Measurements from ENCODE around the gene MOB3B.
"Not testable (repeated sequence)": the region's sequence is repeated elsewhere in the genome, so short reads cannot be mapped to it uniquely, and the experiment has no call there.

The MOB3B gene

DNA sequence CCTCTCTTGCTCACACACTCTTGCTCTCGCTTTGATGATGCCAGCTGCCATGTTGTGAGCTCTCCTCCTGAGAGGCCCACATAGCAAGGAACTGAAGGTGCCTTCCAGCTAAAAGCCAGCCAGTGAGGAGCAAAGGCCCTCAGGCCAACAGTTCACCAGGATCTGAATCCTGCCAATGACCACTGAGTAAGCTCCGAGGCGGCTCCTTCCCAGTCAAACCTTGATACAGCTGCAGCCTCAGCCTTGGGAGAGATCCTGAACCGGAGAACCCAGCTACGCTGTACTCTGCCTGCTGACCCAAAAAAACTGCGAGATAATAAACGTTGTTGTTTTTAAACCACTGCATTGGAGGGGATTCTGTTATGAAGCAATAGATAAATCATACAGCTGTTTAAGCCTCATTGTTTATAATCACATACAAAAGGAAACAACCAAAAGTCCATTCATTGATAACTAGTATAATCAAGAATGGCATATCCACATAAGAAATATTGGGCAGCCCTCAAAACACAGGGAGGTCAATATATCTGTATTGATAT is 54.5 kb downstream of the MOB3B start:
- no peak for DNase-seq (ENCODE audit: low spot score)

GRCh38 chr9:27474305-27474704 is 55.3 kb downstream of the MOB3B start:
- DNase-seq (ENCODE audit: low spot score) = no peak

- peak; percentile 12 for DNase-seq (ENCODE audit: low spot score)
These were observed 56.5 kb downstream of the MOB3B start for GRCh38 chr9:27473111-27473529.

DNA sequence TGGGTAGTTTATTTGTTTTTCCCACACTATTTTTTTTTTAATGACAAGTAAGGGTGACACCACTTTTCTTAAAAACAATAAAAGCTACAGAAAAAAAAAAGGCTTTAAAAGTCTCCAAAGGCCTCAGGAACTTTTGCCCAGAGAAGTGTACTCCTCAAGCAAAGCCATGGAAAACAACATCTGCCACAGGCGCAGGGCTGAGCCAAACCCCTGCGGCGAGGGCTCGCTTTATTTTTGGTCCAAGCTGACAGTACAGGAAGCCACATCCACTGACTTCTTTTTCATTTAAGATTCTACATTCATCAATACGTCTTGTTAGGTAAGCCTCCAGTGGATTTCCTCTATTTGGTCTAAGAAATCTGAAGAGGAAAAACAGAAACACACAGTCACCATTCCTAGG is 57.4 kb downstream of the MOB3B start:
- no peak for DNase-seq (ENCODE audit: low spot score)

DNA sequence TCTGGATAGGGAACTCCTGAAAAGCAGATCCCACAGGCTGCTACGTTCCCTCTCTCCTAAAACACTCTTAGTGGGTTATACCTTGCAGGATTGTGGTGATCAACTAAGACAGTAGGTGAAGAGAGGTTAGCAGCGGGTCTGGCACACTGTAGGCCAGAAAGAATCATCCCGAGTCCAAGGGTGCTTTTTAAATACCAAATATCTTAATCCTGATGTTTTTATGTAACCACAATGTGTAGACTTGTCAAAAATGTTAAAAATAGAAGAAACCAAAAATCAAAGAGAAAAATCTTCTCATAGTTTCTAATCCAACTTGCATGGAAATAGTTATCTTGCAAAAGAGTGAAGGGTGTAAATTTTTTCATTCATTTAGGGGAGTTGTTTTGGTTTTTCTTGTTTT is 57.8 kb downstream of the MOB3B start:
- DNase-seq (ENCODE audit: low spot score) = no peak

GRCh38 chr9:27471366-27471765 is 58.2 kb downstream of the MOB3B start:
- DNase-seq (ENCODE audit: low spot score) = no peak

GRCh38 chr9:27470291-27470856 is 59.2 kb downstream of the MOB3B start:
- DNase-seq (ENCODE audit: low spot score) = no peak

DNA sequence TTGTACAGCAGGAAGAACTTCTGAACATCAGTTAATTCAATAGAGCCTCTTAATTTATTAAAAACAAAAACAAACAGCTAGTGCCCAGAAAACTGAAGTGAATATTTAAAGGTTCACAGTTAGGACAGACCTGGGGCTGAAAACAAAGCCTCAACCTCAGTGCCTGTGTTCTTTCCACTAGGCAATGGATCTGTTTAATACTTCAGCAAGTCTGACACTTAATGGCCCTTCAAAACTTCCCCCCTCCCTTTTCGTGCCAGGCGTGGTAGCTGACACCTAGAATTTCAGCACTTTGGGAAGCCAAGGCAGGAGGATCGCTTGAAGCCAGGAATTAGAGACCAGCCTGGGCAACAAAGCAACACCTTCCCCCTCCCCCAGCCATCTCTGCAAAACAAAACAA is 60.1 kb downstream of the MOB3B start:
- DNase-seq (ENCODE audit: low spot score) = no peak

GRCh38 chr9:27468462-27469110 is 61.0 kb downstream of the MOB3B start:
- no peak for DNase-seq (ENCODE audit: low spot score)

- no peak for DNase-seq (ENCODE audit: low spot score)
These were observed 61.6 kb downstream of the MOB3B start for GRCh38 chr9:27468000-27468399.

DNA sequence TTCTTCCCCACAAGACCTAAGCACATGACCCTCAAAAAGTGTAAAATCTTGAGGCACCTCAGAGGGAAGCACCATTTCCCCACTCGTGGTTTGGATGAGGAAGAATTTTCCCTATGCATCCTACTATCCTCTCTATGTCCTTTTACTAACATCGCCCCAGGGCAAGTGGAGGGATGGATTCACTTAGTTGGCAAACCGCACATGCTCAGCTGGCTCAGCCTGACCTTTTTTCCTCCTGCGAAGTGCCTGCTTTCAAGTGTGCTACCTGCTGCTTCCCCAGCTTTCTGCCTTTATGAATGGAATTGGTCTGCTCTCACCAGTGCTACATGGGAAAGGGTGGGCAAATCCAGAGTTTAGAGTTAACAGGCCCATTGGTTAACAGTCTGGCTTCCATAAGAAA is 62.1 kb downstream of the MOB3B start:
- no peak for DNase-seq (ENCODE audit: low spot score)

DNA sequence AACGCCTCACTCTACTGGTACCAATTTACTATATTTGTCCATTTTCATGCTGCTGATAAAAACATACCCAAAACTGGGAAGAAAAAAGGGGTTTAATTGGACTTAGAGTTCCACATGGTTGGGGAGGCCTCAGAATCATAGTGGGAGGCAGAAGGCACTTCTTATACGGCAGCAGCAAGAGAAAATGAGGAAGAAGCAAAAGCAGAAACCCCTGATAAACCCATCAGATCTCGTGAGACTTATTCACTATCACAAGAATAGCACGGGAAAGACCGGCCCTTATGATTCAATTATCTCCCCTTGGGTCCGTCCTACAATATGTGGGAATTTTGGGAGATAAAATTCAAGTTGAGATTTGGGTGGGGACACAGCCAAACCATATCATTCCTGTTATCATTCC is 63.1 kb downstream of the MOB3B start:
- DNase-seq (ENCODE audit: low spot score) = not testable (repeated sequence)

DNA sequence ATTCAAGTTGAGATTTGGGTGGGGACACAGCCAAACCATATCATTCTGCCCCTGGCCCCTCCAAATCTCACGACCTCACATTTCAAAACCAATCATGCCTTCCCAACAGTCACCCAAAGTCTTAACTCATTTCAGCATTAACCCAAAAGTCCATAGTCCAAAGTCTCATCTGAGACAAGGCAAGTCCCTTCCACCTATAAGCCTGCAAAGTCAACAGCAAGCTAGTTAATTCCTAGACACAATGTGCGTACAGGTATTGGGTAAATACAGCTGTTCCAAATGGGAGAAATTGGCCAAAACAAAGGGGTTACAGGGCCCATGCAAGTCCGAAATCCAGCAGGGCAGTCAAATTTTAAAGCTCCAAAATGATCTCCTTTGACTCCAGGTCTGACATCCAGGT is 64.7 kb downstream of the MOB3B start:
- not testable (repeated sequence) for DNase-seq (ENCODE audit: low spot score)

- no peak for DNase-seq (ENCODE audit: low spot score)
These were observed 66.8 kb downstream of the MOB3B start for GRCh38 chr9:27462846-27463245.

DNA sequence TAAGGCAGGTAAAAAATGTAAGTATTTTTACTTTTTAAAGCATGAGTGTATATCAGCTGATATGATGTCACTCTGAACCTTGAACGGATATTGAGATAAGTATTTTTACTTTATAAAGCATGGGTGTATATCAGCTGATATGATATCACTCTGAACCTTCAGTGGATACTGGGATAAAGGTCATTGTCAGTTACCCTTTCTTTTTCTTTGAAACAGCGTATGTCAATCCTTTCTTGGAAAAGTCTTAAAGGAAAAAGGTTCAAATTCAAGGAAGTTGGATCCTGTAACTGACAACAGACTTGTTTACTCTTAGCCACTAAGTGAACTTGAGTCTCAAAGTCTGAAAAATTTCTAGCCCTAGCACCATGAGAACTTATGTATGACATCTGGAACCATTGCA is 67.2 kb downstream of the MOB3B start:
- DNase-seq (ENCODE audit: low spot score) = no peak

DNA sequence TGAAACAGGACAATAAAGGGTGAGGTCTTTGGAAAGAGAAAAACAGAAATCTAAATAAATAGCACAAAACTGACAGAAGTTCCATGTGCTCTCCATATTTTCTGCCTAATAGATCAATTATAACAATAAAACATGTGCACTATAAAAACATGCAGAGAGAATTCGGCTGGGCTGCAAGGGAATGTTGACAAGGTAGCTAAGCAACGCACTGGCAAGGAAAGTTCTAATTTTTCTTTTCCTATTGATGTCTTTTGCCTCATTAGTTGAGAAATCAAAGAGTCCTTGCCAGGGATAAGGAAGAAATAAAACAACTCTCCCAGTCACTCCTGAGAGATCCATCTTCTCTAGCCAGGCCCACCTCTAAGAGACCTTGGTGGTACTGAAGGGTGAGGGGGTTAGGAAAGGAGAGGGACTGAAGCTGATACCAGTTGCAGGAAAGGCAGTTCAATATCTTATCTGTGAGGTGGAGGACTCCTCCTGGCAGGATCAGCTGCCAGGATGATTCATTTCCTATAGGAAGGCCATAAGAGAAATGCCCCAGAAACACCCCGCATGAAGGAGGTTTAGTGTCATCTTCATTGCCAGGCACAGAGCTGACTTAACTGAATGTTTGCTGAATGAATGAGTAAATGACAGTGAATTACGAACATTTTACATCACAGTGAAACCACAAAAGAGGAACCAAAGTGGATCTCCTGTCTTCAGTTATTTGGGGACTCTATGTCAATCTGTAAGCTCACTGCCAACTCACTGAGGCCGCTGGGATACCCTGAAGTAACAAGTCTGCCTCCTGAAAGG is 69.2 kb downstream of the MOB3B start:
- no peak for DNase-seq (ENCODE audit: low spot score)

GRCh38 chr9:27457445-27457844 is 72.2 kb downstream of the MOB3B start:
- no peak for DNase-seq (ENCODE audit: low spot score)

DNA sequence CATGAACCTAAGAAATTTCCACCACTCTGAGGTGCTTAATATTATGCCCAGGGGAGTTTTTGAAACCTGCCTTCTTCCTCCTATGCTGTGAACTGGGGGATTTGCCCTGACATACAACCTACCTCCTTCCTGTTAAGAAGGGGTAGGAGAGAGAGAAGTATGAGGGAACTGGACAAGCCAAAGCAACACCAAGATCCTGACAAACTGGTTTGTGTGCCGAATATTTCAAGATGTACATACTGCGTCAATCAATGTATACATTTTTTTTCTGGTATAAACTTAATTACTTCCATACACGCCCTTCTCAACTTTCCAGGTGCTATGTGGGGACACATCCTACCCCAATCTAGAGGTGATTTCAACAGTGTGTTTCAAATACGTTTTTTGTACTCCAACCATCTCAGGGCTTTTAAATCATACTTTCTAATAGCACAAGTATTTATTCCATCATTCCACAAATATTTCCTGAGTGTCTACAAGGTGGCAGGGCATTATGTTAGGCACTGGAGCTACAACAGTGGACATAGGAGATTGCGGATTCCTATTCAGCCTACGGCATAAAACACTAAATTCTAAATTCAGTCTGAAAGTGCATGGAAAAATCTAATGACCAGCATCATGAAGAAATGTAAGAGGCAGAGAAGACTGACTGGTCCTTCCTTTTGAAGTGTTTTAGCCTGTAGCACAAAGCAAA is 75.6 kb downstream of the MOB3B start:
- DNase-seq (ENCODE audit: low spot score) = no peak

DNA sequence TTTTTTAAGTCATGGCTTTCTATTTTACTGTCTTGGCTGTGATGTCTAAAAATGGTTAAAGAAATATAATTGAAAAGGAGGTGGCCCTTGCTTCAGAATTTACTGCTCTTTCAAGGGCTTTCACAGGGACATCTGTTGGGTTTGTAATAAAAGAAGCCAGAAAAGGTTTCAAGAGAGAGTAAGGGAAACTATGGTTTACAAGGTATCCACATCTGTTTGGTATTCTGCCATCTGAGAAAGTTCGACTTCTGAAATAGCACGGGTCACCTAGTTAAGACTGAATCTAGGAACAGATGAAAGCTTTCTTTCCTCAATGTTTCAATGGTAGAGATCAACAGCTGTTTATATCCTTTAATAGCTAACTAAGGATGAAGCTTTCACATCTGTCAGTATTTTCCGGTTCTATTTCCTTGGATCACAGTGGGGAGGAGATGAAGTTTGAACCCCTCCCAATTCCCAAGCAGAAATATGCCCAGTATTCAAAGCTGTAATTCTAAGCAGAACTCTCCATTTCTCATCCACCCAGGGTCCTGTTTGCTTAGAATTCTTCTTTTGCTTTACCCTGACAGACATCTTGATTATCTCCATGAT is 78.3 kb downstream of the MOB3B start:
- no peak for DNase-seq (ENCODE audit: low spot score)

DNA sequence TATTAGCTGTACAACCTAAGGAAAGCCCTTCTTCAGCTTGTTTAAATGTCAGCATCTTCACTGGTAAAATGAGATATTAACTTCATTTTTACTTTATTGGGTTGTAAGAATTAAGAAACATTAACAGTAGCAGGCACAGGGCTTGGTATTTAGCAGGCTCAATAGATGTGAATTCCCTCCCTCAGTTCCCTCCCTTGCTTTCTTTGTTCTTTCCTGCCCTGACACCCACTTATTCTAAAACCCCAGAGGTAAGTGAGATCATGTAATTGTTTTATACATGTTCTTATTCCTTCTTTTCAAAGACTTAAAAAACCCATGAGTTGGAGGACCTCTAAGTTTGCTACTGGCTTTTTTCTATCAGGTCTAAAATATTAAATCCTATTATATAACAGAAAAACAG is 78.9 kb downstream of the MOB3B start:
- DNase-seq (ENCODE audit: low spot score) = no peak

- not testable (repeated sequence) for DNase-seq (ENCODE audit: low spot score)
These were observed 81.3 kb downstream of the MOB3B start for GRCh38 chr9:27448356-27448755.

GRCh38 chr9:27447031-27447683 is 82.5 kb downstream of the MOB3B start:
- no peak for DNase-seq (ENCODE audit: low spot score)
